Measurements from ENCODE around the gene TMEM135.

GRCh38 chr11:86990515-86990914 is 47.2 kb upstream of the TMEM135 start:
- no peak for TF ChIP-seq EZH2 (IDR thresholded peaks at IDR 0.05; ENCODE audit: insufficient read depth, poor library complexity, severe bottlenecking)
- no peak for TF ChIP-seq EZH2phosphoT487 (IDR thresholded peaks at IDR 0.05; ENCODE audit: insufficient read depth, low read depth)
